NCI-H2107 treated with DMSO at 0.1 percent for 48 hours (cell line): ENCODE measurements around the gene ASIC5.
A peak's percentile ranks its signal among the peaks of the same experiment; 100 is the strongest.

Experiments used
- DNase-seq: peaks from one replicate; lab custom pipeline; 2025; ENCODE audit not compliant: unreplicated experiment; lab: John Stamatoyannopoulos, UW

The ASIC5 gene

GRCh38 chr4:155883895-155884294 is 17.8 kb upstream of the ASIC5 start:
- DNase-seq = no peak

- no peak for DNase-seq
These were observed 15.5 kb upstream of the ASIC5 start for GRCh38 chr4:155881555-155881954.

- no peak for DNase-seq
These were observed 13.7 kb upstream of the ASIC5 start for GRCh38 chr4:155879767-155880166.

- DNase-seq = no peak
These were observed 12.5 kb upstream of the ASIC5 start for GRCh38 chr4:155878611-155879010.

- DNase-seq = no peak
These were observed 11.9 kb upstream of the ASIC5 start for GRCh38 chr4:155877971-155878370.

GRCh38 chr4:155875878-155876277 is 9.8 kb upstream of the ASIC5 start:
- no peak for DNase-seq

- no peak for DNase-seq
These were observed 10.2 kb downstream of the ASIC5 start for GRCh38 chr4:155855897-155856296.

GRCh38 chr4:155854582-155855226 is 11.4 kb downstream of the ASIC5 start:
- DNase-seq = no peak

GRCh38 chr4:155853189-155853588 is 12.9 kb downstream of the ASIC5 start:
- no peak for DNase-seq

GRCh38 chr4:155849042-155849441 is 17.0 kb downstream of the ASIC5 start:
- no peak for DNase-seq

GRCh38 chr4:155846929-155847328 is 19.1 kb downstream of the ASIC5 start:
- no peak for DNase-seq

GRCh38 chr4:155842080-155842479 is 24.0 kb downstream of the ASIC5 start:
- no peak for DNase-seq

- no peak for DNase-seq
These were observed 28.8 kb downstream of the ASIC5 start for GRCh38 chr4:155837203-155837796.

- DNase-seq = no peak
These were observed 33.4 kb downstream of the ASIC5 start for GRCh38 chr4:155832664-155833063.

- no peak for DNase-seq
These were observed 37.4 kb downstream of the ASIC5 start for GRCh38 chr4:155828628-155829027.

GRCh38 chr4:155822572-155822971 is 43.5 kb downstream of the ASIC5 start:
- DNase-seq = no peak

GRCh38 chr4:155820887-155821518 is 45.1 kb downstream of the ASIC5 start:
- no peak for DNase-seq

- DNase-seq = no peak
These were observed 47.0 kb downstream of the ASIC5 start for GRCh38 chr4:155819066-155819465.

- DNase-seq = no peak
These were observed 47.4 kb downstream of the ASIC5 start for GRCh38 chr4:155818639-155819038.

- DNase-seq = no peak
These were observed 55.0 kb downstream of the ASIC5 start for GRCh38 chr4:155811083-155811482.

- DNase-seq = peak; percentile 8
These were observed 56.2 kb downstream of the ASIC5 start for GRCh38 chr4:155809835-155810234.

- no peak for DNase-seq
These were observed 59.1 kb downstream of the ASIC5 start for GRCh38 chr4:155807021-155807420.

GRCh38 chr4:155805016-155805415 is 61.1 kb downstream of the ASIC5 start:
- no peak for DNase-seq
